HG02610 (cell line): ENCODE data around the gene JSRP1.

Experiments used
- ATAC-seq: cut with Tn5 transposase; IDR thresholded peaks from one replicate; pipeline ENCODE4 v1.9.1; 2021; ENCODE audit warnings: mild to moderate bottlenecking, moderate library complexity; ENCODE audit not compliant: unreplicated experiment

The JSRP1 gene

GRCh38 chr19:2255982-2256685 is at the start of gene JSRP1:
JSRP1 (minus strand) TSS chr19:2256417; CDS start chr19:2255314, 1,103 bp downstream.
- ATAC-seq, result no peak

DNA sequence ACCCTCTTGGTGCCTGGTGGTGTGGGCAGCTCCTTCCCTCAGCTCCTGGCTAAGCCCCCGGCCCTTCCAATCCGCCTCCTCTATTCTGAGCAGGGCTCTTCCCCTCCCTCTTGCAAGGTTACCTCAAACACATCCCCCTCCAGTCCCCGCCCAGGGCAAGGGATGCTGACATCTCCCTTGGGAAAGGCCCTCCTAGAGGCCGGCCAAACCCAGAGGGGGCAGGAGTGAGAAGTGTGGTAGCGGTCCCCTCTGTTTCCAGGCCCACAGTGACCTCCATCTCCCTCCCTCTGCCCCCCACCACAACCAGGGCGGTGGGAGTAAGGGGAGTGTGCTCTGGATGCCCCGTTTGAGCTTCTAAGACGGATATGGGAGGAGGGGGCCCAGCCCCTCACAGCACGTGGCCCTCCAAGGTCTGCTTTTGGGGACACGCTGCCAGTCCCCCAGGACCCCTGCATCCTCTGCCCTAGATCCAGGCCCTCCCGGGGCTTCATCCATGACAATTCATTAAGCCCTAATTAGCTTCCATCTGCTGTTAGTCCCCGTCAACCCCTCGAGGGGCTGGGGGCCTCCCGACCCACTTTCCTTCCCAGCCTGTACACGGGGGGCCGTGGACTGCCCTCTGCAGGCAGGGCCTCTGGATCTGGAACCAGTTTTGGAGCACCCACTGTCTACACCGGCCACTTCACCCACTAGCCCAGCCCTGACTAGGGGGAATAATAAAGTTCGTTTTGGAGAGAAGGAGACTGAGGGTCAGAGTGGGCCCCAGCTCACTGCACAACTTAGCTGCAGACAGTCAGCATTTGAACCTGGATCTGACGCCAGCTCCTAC is 49.4 kb upstream of the JSRP1 start:
- ATAC-seq, result no peak

DNA sequence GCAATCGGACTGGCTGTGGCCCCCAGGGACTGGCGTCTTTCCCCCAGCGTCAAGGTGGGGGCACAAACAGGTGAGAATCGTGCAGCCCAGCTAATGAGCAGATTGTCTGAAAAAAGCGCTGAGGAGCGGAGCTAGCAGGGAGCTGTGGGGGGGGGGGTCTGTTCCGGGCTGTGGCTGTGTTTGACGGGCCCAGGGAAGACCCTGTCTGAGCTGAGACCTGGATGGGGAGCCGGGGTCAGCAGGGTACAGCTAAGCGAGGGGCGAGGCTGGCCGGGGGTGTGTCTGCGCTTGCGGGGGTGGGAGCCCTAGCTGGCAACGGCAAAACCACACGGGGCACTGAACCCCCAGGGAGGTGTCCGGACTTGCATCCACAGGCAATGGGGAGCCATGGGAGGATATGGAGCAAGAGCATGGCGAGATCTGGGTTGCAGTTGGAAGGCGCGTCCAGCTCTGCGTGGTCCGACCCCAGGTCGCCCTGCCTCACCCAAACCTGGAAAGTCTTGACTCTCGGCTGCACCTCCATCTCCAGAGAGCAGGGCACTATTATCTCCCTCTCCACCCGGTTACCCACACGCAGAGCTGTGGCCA is 47.1 kb upstream of the JSRP1 start:
- ATAC-seq, result no peak

DNA sequence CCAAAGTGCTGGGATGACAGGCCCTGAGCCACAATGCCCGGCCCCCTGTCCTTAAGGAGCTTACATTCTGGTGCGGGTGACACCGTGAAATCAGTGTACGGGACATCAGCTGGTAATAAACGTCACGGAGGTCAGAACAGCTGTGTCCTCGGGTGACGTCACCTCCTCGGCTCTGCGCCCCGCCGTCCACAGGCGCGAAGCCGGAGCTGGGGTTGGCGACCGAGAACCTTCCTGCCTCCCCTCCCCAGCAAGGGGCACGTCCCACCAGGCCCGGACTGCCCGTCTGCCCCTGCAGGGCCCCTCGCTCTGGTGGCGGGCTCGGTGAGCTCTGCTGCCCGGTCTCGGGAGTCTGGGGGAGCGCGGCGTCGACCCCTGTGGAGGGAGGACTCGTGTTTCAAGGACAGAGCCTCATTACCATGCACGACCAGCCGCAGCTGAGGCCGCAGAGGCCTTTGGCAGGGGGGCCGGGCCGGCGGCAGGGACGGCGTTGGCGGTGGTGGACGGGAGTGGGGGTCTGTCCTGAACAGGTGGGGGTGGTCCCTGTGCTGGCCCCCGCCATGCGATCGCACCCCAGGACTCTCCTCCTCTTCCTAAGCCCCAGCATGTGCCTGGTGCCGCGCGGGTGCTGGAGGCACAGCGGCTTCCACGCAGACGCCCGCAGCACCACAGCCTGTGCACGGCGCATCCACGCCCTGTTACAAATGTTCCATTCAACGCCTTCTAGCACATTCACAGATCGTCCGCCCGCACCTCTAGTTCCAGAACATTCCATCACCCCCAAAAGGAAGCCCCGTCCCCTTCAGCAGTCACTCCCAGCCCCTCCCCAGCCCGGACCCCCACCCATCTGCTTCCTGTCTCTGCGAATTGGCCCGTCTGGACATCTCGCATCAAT is 46.3 kb upstream of the JSRP1 start:
- ATAC-seq, result no peak

GRCh38 chr19:2300533-2300932 is 44.3 kb upstream of the JSRP1 start:
- no peak for ATAC-seq

DNA sequence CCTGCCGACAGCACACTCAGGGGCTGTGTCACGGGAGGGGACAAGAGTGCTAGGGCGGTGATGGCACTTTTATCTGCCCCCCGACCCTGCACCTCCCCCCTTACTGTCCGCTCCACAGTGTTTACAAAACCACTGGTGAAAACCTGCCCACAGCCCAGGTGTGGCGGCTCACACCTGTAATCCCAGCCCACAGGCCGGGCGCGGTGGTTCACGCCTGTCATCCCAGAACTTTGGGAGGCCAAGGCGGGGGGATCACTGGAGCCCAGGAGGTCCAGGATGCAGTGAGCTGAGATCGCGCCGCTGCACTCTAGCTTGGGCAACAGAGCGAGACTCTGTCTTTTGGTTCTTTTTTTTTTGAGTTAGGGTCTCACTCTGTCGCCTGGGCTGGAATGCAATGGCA is 39.9 kb upstream of the JSRP1 start:
- no peak for ATAC-seq

GRCh38 chr19:2294687-2295335 is 38.6 kb upstream of the JSRP1 start:
- no peak for ATAC-seq

- no peak for ATAC-seq
Measured at GRCh38 chr19:2291185-2291751, 35.1 kb upstream of the JSRP1 start.

- ATAC-seq, result no peak
Measured at GRCh38 chr19:2290441-2291184, 34.4 kb upstream of the JSRP1 start.

DNA sequence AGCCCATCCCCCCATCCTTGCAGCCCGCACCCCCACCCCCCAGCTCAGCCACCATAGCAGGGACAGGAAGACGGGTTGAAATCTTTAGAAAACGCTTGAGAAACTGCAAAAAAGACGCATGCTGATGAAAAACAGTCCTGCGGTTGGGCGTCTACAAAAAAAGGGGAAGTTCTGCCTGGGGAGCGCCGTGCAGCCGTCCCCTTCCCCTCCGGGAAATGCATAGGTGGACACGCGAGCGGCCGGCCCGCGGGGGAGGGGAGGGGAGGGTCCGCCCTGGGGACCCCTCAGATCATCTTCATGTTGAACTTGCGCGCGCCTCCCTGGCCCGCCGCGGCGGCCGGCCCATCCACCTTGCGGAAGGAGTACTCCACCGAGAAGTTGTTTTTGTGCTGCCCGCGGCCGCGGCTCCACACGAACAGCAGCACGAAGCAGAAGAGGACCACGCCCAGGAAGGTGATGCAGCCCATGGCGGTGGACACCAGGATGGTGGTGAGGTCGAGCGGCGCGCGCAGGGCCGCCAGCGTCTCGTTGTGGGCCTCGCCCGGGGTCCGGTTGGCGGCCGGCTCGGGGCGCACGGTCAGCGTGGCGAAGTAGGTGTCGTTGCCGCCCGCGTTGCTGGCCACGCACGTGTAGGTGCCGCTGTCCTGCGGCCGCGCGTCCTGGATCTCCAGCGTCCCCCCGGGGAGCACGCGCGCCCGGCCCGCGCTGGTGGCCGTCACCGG is 33.7 kb upstream of the JSRP1 start:
- ATAC-seq, result no peak

DNA sequence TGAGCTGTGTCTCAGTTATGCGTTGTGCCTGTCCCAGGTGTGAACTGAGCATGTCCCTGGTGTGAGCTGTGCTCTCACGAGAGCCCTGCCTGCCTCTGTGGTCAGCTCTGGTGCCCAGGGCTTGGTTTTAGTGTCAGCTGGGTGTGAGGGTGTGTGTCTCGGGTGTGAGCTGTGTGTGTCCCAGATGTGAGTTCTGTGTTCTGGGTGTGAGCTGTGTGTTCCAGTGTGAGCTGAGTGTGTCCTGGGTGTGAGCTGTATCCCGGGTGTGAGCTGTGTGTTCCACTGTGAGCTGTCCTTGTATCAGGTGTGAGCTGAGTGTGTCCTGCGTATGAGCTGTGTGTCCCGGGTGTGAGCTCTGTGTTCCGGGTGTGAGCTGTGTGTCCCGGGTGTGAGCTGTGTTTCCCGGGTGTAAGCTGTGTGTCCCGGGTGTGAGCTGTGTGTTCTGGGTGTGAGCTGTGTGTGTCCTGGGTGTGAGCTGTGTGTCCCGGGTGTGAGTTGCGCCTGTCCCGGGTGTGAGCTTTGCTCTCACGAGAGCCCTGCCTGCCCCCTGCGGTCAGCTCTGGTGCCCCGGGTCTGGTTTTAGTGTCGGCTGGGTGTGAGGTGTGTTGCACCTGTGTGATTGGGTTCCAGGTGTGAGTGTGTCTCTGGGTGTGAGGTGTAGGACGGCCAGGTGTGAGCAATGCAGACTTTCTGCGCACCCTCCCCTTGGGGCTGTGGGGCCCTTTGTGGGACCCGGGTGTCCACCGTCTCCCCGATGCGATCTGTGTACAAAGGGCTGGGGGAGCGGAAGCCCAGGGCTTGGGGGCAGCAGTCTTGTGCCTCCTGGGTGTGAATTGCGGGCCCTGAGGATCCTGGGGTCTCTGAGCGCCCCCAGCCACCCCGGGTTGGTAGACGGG is 32.8 kb upstream of the JSRP1 start:
- ATAC-seq, result no peak

- ATAC-seq, result no peak
Measured at GRCh38 chr19:2288338-2288817, 32.2 kb upstream of the JSRP1 start.

GRCh38 chr19:2287585-2288337 is 31.5 kb upstream of the JSRP1 start:
- no peak for ATAC-seq

DNA sequence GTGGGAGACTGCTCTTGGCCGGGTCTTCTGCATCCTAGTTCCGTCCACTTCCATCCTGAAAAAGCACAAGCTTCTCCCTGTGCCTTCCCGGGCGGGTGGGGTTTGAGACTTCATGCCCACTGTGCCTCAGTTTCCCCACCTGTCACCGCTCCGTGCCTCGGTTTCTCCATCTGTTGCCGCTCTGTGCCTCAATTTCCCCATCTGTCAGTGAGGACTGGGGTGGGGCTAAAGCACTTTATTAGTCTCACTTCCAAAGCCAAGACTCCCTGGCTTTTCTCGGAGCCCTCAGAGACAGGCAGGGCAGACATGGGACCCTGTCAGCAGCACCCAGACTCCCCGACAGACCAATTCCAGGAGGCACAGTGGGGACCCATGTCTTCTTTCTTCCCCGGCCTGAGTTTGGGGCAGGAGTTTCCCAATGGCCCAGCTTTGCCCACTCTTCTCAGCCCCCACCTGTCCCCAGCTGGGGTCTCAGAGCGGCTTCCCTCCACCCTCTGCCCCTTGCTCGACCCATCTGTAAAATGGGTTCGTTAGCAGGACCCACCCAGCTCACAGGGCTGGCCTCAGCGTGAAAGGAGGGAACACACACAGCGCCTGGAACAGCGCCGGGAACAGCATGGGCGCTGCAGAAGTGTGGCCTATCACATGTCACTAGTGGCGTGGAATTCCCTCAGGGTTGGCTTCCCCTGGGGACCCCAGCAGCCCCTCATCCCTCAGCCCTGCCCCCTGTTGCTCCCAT is 30.4 kb upstream of the JSRP1 start:
- ATAC-seq, result no peak

DNA sequence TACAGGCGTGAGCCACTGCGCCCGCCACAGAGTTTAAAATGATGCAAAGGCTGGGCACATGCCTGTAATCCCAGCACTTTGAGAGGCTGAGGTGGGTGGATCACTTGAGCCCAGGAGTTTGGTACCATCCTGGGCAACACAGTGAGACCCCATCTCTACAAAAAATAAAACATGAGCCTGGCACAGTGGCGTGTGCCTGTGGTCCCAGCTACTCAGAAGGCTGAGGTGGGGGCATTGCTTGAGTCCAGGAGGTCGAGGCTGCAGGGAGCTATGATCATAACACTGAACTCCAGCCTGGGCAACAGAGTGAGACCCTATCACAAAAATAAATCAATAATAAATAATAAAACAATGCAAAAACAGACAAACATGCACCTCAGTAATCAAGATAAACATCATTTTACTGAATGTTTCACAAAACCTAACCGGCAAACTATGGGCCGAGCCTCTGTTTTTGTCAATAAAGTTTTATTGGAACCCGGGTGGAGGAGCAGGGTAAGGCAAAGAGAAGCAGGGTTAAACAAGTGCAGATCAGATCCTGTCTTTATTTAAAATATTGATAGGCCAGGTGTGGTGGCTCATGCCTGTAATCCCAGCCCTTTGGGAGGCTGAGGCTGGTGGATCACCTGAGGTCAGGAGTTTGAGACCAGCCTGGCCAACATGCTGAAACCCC is 27.8 kb upstream of the JSRP1 start:
- ATAC-seq, result no peak

GRCh38 chr19:2282862-2283237 is 26.6 kb upstream of the JSRP1 start:
- ATAC-seq, result no peak
